GM12878 (cell line): ENCODE results near the gene ABCA4. TPM values are rescaled to one million over a fixed set of nuclear protein-coding genes. Genes with fewer than 3 reads are reported as not detected.

Source experiments
- ATAC-seq: fragments of 200-7000 bp; cut with Tn5 transposase; 3 replicates; pipeline ENCODE4 v1.9.1; 2020; ENCODE audit warnings: mild to moderate bottlenecking, moderate library complexity
- BruUV-seq: library from RNA; stranded (reverse); fragments of 400-500 nt; replicated peaks from 2 replicates; lab custom pipeline; 2021; lab: Mats Ljungman, UMichigan
- CTCF ChIA-PET: fragments of 300-600 bp; sonication (Branson Sonifier 250); formaldehyde crosslinking; extraction: SDS; loops from one replicate; lab custom pipeline; 2021; ENCODE audit warnings: inconsistent platforms; lab: Yijun Ruan, JAX
- POLR2A ChIA-PET: fragments of 350-600 bp; formaldehyde crosslinking; extraction: SDS; loops from one replicate; lab custom pipeline; 2021; ENCODE audit warnings: inconsistent platforms; lab: Charles Lee
- RAD21 ChIA-PET: fragments of 300-600 bp; sonication (Branson Sonifier 250); formaldehyde crosslinking; loops from one replicate; lab custom pipeline; 2023; ENCODE audit warnings: antibody characterized with exemption; ENCODE audit not compliant: unreplicated experiment; lab: Charles Lee
- SMC1A ChIA-PET: fragments of 300-600 bp; sonication (Branson Sonifier 250); formaldehyde crosslinking; loops from one replicate; lab custom pipeline; 2023; ENCODE audit not compliant: unreplicated experiment, uncharacterized antibody; lab: Charles Lee
- DNase-seq: peaks from one replicate; pipeline ENCODE4 v3.0.0-alpha.2; 2011; ENCODE audit warnings: low read depth, low spot score
- FAIRE-seq: peaks from 3 replicates; lab custom pipeline; 2011; peaks lifted over from hg19 to GRCh38; lab: Jason Lieb, UNC
- H2AFZ ChIP-seq: 2 replicates; pipeline ENCODE4 v1.6.0; 2011; ENCODE audit warnings: low read depth, low read length, control low read depth; ENCODE audit not compliant: control insufficient read depth
- H3K27ac ChIP-seq: 2 replicates; pipeline ENCODE4 v1.5.1; 2011; ENCODE audit warnings: control low read depth; ENCODE audit not compliant: control insufficient read depth, insufficient read depth
- H3K27me3 ChIP-seq, 2 experiments: replicated peaks in 1 of 2; 2 replicates each; pipeline versions ENCODE4 v1.6.0 to v1.6.1; 2011; ENCODE audit warnings: low read length in 1 of 2; ENCODE audit not compliant: control insufficient read depth in 2 of 2, insufficient read depth in 2 of 2
- H3K36me3 ChIP-seq, 2 experiments: 2 replicates each; pipeline ENCODE4 v1.5.1; 2011; ENCODE audit warnings: low read length in 1 of 2; ENCODE audit not compliant: control insufficient read depth in 2 of 2, insufficient read depth in 2 of 2
- H3K4me1 ChIP-seq: 2 replicates; pipeline ENCODE4 v1.6.1; 2011; ENCODE audit warnings: mild to moderate bottlenecking, low read length, moderate library complexity, mixed read lengths; ENCODE audit not compliant: control insufficient read depth, insufficient read depth
- H3K4me2 ChIP-seq: 2 replicates; pipeline ENCODE4 v1.6.0; 2011; ENCODE audit warnings: control low read depth; ENCODE audit not compliant: control insufficient read depth, insufficient read depth
- H3K4me3 ChIP-seq: fragments of 200-600 bp; sonication (generic); 2 replicates; pipeline ENCODE4 v1.5.1; 2016
- H3K79me2 ChIP-seq: 2 replicates; pipeline ENCODE4 v1.6.0; 2011; ENCODE audit warnings: low read length; ENCODE audit not compliant: control insufficient read depth, insufficient read depth
- H3K9ac ChIP-seq: 2 replicates; pipeline ENCODE4 v1.8.0; 2011; ENCODE audit warnings: low read length, control low read depth, mixed read lengths; ENCODE audit not compliant: control insufficient read depth, insufficient read depth
- H3K9me3 ChIP-seq: replicated peaks from 3 replicates; pipeline ENCODE4 v1.5.1; 2011; ENCODE audit warnings: mild to moderate bottlenecking, low read length; ENCODE audit not compliant: control insufficient read depth, insufficient read depth
- H4K20me1 ChIP-seq: 2 replicates; pipeline ENCODE4 v1.6.0; 2011; ENCODE audit not compliant: control insufficient read depth, insufficient read depth
- FOS ChIP-seq: IDR thresholded peaks from 3 replicates; pipeline ENCODE4 v1.6.1; 2011; ENCODE audit warnings: borderline replicate concordance; ENCODE audit not compliant: insufficient read length; ENCODE audit errors: extremely low read depth
- IKZF1 ChIP-seq: fragments of 450-650 bp; conservative IDR thresholded peaks from 2 replicates; pipeline ENCODE4 v1.6.1; 2017; ENCODE audit warnings: antibody characterized with exemption, mild to moderate bottlenecking
- KAT2A ChIP-seq: conservative IDR thresholded peaks from 2 replicates; pipeline ENCODE4 v1.6.1; 2011; ENCODE audit warnings: low read depth, low read length; ENCODE audit not compliant: control insufficient read depth
- MYB ChIP-seq: fragments of 150-350 bp; IDR thresholded peaks from 2 replicates; pipeline ENCODE4 v1.6.1; 2014; ENCODE audit warnings: mild to moderate bottlenecking, low read depth, low read length, borderline replicate concordance
- MYC ChIP-seq: IDR thresholded peaks from 2 replicates; pipeline ENCODE4 v1.6.1; 2011; ENCODE audit warnings: mild to moderate bottlenecking, low read length, moderate library complexity, inconsistent platforms; ENCODE audit not compliant: insufficient read depth, insufficient replicate concordance, insufficient read length, severe bottlenecking
- RAD51 ChIP-seq: fragments of 450-650 bp; IDR thresholded peaks from 2 replicates; pipeline ENCODE4 v1.6.1; 2016; ENCODE audit warnings: moderate library complexity, mild to moderate bottlenecking, inconsistent platforms
- TCF3 ChIP-seq: IDR thresholded peaks from 2 replicates; pipeline ENCODE4 v1.6.1; 2012; ENCODE audit warnings: low read depth, mild to moderate bottlenecking, low read length, borderline replicate concordance; ENCODE audit not compliant: insufficient read depth
- ZNF217 ChIP-seq: fragments of 450-650 bp; IDR thresholded peaks from 2 replicates; pipeline ENCODE4 v1.6.1; 2017; ENCODE audit warnings: antibody characterized with exemption, mild to moderate bottlenecking
- ZNF24 ChIP-seq: fragments of 450-650 bp; IDR thresholded peaks from 2 replicates; pipeline ENCODE4 v1.6.1; 2017; ENCODE audit warnings: antibody characterized with exemption, mild to moderate bottlenecking
- ZNF274 ChIP-seq: IDR thresholded peaks from one replicate; pipeline ENCODE4 v1.8.0; 2011; ENCODE audit not compliant: insufficient read length, insufficient read depth
- ZNF622 ChIP-seq: fragments of 450-650 bp; IDR thresholded peaks from 2 replicates; pipeline ENCODE4 v1.6.1; 2017; ENCODE audit warnings: mild to moderate bottlenecking, inconsistent platforms
- ZZZ3 ChIP-seq: IDR thresholded peaks from 2 replicates; pipeline ENCODE4 v1.6.1; 2011; ENCODE audit warnings: low read depth; ENCODE audit not compliant: control insufficient read depth, insufficient read length
- WGBS: methylation state at CpG from one replicate; pipeline ENCODE4 v1.1.6; 2016; ENCODE audit warnings: low lambda C conversion rate; ENCODE audit not compliant: insufficient replicate concordance, insufficient coverage; ENCODE audit errors: missing lambda C conversion rate; 5-methylcytosine and 5-hydroxymethylcytosine counted together
- in situ Hi-C: fragments of 300-500 bp; cut with MboI; formaldehyde crosslinking; loops from 9 replicates; pipeline ENCODE4 v1.14.3; 2018; ENCODE audit warnings: mixed read lengths
- intact Hi-C: fragments of 100-400 bp; cut with micrococcal nuclease; formaldehyde crosslinking; loops from one replicate; pipeline ENCODE4 v1.14.2; 2022; ENCODE audit not compliant: unreplicated experiment
- polyA plus RNA-seq, 11 experiments: library from polyadenylated mRNA; depleted of rRNA in 4 of 11; unstranded in 6 of 11; stranded (reverse) in 5 of 11; fragments of >200 nt; fragmentation: Nextera tagmentation in 4 of 11; fragmentation: Illumina TruSeq in 1 of 11; extraction: Ambion mirVana in 4 of 11; extraction: Trizol in 1 of 11; gene quantifications; 1 replicate in 1 of 11; 2 replicates in 10 of 11; pipeline versions ENCODE4 v1.2.1 to v1.2.3, GENCODE V29; 2011 to 2016; ENCODE audit warnings: inconsistent platforms in 2 of 11, missing spikeins in 2 of 11, low read depth in 1 of 11
- total RNA-seq, 4 experiments: library from RNA; depleted of rRNA in 3 of 4; stranded (reverse); fragments of >200 nt in 3 of 4; fragmentation: Illumina TruSeq in 1 of 4; extraction: Trizol in 1 of 4; gene quantifications; 2 replicates each; pipeline versions ENCODE4 v1.2.1 to v1.2.3, GENCODE V29; 2013 to 2021
- TF ChIP-seq, protein P1 (sequence below): fragments of 450-650 bp; IDR thresholded peaks from 2 replicates; pipeline ENCODE4 v1.6.1; 2017; ENCODE audit warnings: borderline replicate concordance
- TF ChIP-seq, protein P2 (sequence below): fragments of 450-650 bp; IDR thresholded peaks from 2 replicates; pipeline ENCODE4 v1.6.1; 2016; ENCODE audit warnings: mild to moderate bottlenecking, moderate library complexity, borderline replicate concordance
- TF ChIP-seq, protein P3 (sequence below): fragments of 450-650 bp; IDR thresholded peaks from 2 replicates; pipeline ENCODE4 v1.6.1; 2017; ENCODE audit warnings: low read depth, mild to moderate bottlenecking, moderate library complexity

The ABCA4 gene
- total and polyA plus RNA-seq, 10 of the 15 experiments (the other 5 are each of a cell fraction or from before 2014, with no cell fraction given) = 0.03 to 0.28 (median 0.11) TPM; not detected in 3

DNA sequence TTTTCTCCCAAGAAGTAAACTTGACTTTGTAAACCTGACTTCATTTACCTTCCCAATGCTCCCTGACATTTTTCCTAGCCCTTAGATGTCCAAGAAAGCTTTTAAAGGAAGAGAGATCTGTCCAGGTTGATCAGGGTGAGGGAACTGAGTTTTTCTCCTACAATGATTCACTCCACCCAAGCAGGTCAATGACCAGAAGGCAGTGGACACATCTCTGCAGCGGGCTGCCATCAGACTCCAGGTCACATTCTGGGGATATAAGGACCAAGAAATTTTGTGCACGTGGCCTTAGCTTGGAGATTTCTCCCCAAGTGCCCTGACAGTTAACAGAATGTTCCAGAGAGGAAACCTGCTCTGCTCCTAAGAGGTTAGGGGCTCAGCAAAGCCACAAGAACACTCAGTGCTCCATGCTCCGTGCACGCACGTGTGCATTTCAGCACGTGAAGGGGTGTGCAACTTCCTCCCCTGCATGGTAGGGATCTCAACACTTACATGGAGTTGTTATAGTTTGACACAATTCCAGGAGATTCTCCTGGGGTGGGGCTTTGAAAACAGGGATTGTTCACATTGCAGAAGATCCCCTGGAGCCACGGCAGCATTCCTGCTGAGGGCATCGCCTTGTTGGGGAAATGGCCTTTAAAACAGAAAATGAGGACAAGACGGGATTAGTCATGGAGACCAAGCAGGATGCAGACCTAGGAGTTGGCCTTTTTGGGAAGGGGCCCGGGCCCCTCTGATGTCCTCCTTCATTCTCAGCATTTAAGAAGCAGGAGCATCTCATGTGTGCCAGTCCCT lies 9.8 kb downstream of the ABCA4 start:
- DNase-seq (no peak), FAIRE-seq (no peak), ATAC-seq (no peak)
- TF ChIP-seq KAT2A (no peak), FOS (no peak), ZZZ3 (no peak), ZNF217 (no peak), ZNF274 (no peak), IKZF1 (no peak), MYC (no peak), RAD51 (no peak), ZNF622 (no peak), ZNF24 (no peak), MYB (no peak), TCF3 (no peak)
- TF ChIP-seq, protein P1, sequence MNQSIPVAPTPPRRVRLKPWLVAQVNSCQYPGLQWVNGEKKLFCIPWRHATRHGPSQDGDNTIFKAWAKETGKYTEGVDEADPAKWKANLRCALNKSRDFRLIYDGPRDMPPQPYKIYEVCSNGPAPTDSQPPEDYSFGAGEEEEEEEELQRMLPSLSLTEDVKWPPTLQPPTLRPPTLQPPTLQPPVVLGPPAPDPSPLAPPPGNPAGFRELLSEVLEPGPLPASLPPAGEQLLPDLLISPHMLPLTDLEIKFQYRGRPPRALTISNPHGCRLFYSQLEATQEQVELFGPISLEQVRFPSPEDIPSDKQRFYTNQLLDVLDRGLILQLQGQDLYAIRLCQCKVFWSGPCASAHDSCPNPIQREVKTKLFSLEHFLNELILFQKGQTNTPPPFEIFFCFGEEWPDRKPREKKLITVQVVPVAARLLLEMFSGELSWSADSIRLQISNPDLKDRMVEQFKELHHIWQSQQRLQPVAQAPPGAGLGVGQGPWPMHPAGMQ = no peak
- TF ChIP-seq, protein P2, sequence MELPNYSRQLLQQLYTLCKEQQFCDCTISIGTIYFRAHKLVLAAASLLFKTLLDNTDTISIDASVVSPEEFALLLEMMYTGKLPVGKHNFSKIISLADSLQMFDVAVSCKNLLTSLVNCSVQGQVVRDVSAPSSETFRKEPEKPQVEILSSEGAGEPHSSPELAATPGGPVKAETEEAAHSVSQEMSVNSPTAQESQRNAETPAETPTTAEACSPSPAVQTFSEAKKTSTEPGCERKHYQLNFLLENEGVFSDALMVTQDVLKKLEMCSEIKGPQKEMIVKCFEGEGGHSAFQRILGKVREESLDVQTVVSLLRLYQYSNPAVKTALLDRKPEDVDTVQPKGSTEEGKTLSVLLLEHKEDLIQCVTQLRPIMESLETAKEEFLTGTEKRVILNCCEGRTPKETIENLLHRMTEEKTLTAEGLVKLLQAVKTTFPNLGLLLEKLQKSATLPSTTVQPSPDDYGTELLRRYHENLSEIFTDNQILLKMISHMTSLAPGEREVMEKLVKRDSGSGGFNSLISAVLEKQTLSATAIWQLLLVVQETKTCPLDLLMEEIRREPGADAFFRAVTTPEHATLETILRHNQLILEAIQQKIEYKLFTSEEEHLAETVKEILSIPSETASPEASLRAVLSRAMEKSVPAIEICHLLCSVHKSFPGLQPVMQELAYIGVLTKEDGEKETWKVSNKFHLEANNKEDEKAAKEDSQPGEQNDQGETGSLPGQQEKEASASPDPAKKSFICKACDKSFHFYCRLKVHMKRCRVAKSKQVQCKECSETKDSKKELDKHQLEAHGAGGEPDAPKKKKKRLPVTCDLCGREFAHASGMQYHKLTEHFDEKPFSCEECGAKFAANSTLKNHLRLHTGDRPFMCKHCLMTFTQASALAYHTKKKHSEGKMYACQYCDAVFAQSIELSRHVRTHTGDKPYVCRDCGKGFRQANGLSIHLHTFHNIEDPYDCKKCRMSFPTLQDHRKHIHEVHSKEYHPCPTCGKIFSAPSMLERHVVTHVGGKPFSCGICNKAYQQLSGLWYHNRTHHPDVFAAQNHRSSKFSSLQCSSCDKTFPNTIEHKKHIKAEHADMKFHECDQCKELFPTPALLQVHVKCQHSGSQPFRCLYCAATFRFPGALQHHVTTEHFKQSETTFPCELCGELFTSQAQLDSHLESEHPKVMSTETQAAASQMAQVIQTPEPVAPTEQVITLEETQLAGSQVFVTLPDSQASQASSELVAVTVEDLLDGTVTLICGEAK = no peak
- TF ChIP-seq, protein P3, sequence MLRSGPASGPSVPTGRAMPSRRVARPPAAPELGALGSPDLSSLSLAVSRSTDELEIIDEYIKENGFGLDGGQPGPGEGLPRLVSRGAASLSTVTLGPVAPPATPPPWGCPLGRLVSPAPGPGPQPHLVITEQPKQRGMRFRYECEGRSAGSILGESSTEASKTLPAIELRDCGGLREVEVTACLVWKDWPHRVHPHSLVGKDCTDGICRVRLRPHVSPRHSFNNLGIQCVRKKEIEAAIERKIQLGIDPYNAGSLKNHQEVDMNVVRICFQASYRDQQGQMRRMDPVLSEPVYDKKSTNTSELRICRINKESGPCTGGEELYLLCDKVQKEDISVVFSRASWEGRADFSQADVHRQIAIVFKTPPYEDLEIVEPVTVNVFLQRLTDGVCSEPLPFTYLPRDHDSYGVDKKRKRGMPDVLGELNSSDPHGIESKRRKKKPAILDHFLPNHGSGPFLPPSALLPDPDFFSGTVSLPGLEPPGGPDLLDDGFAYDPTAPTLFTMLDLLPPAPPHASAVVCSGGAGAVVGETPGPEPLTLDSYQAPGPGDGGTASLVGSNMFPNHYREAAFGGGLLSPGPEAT = no peak
- no peak overlapping the region for H3K9ac ChIP-seq
- no peak overlapping the region for H2AFZ ChIP-seq
- H3K9me3 ChIP-seq = no peaks in the 10 kb centered on the region; the same call in 1 of the 3 replicates
- ChIA-PET RAD21 (no interaction called here), POLR2A (no interaction called here), CTCF (no interaction called here), SMC1A (interaction anchor here (0.6 kb wide), 1 partner anchor 13 kb away, joined by 3 read pairs; no protein-coding TSS in a partner anchor)
- BruUV-seq = no TSS peak
- no peak overlapping the region for H3K4me2 ChIP-seq
- H3K36me3 ChIP-seq = no peaks in the 10 kb centered on the region
- WGBS = 65% methylated on average over 10 of the region's 10 CpGs
- H3K27ac ChIP-seq = no peak overlapping the region
- in situ Hi-C loops (no loop called here), intact Hi-C loops (no loop called here)
- no peaks in the 10 kb centered on the region for H3K79me2 ChIP-seq
- peaks cover 6% of the 10 kb centered on the region for H3K4me1 ChIP-seq
- H3K27me3 ChIP-seq = peaks cover 0 to 4% of the 10 kb centered on the region in 2 experiments; a peak in 2 of 4 replicates
- no peak overlapping the region for H3K4me3 ChIP-seq
- H4K20me1 ChIP-seq = no peaks in the 10 kb centered on the region
